Astrocyte (in vitro differentiated cells and primary cell): ENCODE measurements around the gene ALPP. TPM values are rescaled to one million over a fixed set of nuclear protein-coding genes. Genes with fewer than 3 reads are reported as not detected.

Source experiments
- DNase-seq: peaks from one replicate; pipeline ENCODE4 v3.0.0-alpha.2; 2010; ENCODE audit warnings: low read depth
- FAIRE-seq: peaks from 2 replicates; lab custom pipeline; 2011; peaks lifted over from hg19 to GRCh38; lab: Jason Lieb, UNC
- H2AFZ ChIP-seq: 2 replicates; pipeline ENCODE4 v1.6.0; 2012; ENCODE audit warnings: low read depth, low read length, inconsistent platforms
- H3K27ac ChIP-seq: 2 replicates; pipeline ENCODE4 v1.5.1; 2011; ENCODE audit warnings: low read depth, low read length, inconsistent platforms
- H3K27me3 ChIP-seq: 2 replicates; pipeline ENCODE4 v1.6.0; 2011; ENCODE audit warnings: low read length, inconsistent platforms; ENCODE audit not compliant: insufficient read depth
- H3K36me3 ChIP-seq: 2 replicates; pipeline ENCODE4 v1.5.1; 2011; ENCODE audit warnings: low read length, inconsistent platforms; ENCODE audit not compliant: insufficient read depth
- H3K4me1 ChIP-seq: 2 replicates; pipeline ENCODE4 v1.5.1; 2011; ENCODE audit warnings: low read length, inconsistent platforms; ENCODE audit not compliant: insufficient read depth
- H3K4me2 ChIP-seq: 2 replicates; pipeline ENCODE4 v1.6.0; 2012; ENCODE audit warnings: low read length, inconsistent platforms
- H3K4me3 ChIP-seq: 2 replicates; pipeline ENCODE4 v1.5.1; 2011; ENCODE audit warnings: low read depth, mild to moderate bottlenecking, low read length, inconsistent platforms; ENCODE audit not compliant: insufficient read depth
- H3K79me2 ChIP-seq: 2 replicates; pipeline ENCODE4 v1.6.0; 2012; ENCODE audit warnings: mild to moderate bottlenecking, low read length, inconsistent platforms; ENCODE audit not compliant: insufficient read depth
- H3K9ac ChIP-seq: 2 replicates; pipeline ENCODE4 v1.6.0; 2012; ENCODE audit warnings: mild to moderate bottlenecking, low read length, inconsistent platforms
- H3K9me3 ChIP-seq: 2 replicates; pipeline ENCODE4 v1.5.1; 2012; ENCODE audit warnings: low read depth, mild to moderate bottlenecking, low read length, inconsistent platforms; ENCODE audit not compliant: insufficient read depth
- H4K20me1 ChIP-seq: 2 replicates; pipeline ENCODE4 v1.6.0; 2012; ENCODE audit warnings: low read length, inconsistent platforms; ENCODE audit not compliant: insufficient read depth
- H3K27ac Mint-ChIP-seq: one replicate; pipeline ENCODE4 v1.8.0; 2021; ENCODE audit warnings: mild to moderate bottlenecking, mixed read lengths; ENCODE audit not compliant: unreplicated experiment
- H3K27me3 Mint-ChIP-seq: one replicate; pipeline ENCODE4 v1.8.0; 2021; ENCODE audit warnings: low read depth, mixed read lengths; ENCODE audit not compliant: unreplicated experiment
- H3K36me3 Mint-ChIP-seq: one replicate; pipeline ENCODE4 v1.8.0; 2021; ENCODE audit warnings: low read depth, mixed read lengths; ENCODE audit not compliant: unreplicated experiment
- H3K4me1 Mint-ChIP-seq: one replicate; pipeline ENCODE4 v1.8.0; 2021; ENCODE audit warnings: low read depth, mixed read lengths; ENCODE audit not compliant: unreplicated experiment
- H3K4me3 Mint-ChIP-seq: one replicate; pipeline ENCODE4 v1.8.0; 2021; ENCODE audit warnings: mild to moderate bottlenecking, moderate library complexity, mixed read lengths; ENCODE audit not compliant: unreplicated experiment
- H3K9me3 Mint-ChIP-seq: one replicate; pipeline ENCODE4 v1.8.0; 2021; ENCODE audit warnings: mild to moderate bottlenecking, mixed read lengths; ENCODE audit not compliant: unreplicated experiment
- CTCF ChIP-seq: IDR thresholded peaks from 2 replicates; pipeline ENCODE4 v1.5.1; 2011; ENCODE audit warnings: low read depth, mild to moderate bottlenecking, inconsistent platforms, low read length, moderate library complexity; ENCODE audit not compliant: insufficient read depth
- EZH2 ChIP-seq: IDR thresholded peaks from 2 replicates; pipeline ENCODE4 v1.6.1; 2012; ENCODE audit warnings: mild to moderate bottlenecking, low read length, inconsistent platforms; ENCODE audit not compliant: insufficient read depth
- total RNA-seq: library from RNA; stranded (reverse); gene quantifications from 2 replicates; pipeline ENCODE4 v1.2.1, GENCODE V29; 2021

The ALPP gene
- total RNA-seq, 1 donor from 2014 or later, result 0.32 TPM

DNA sequence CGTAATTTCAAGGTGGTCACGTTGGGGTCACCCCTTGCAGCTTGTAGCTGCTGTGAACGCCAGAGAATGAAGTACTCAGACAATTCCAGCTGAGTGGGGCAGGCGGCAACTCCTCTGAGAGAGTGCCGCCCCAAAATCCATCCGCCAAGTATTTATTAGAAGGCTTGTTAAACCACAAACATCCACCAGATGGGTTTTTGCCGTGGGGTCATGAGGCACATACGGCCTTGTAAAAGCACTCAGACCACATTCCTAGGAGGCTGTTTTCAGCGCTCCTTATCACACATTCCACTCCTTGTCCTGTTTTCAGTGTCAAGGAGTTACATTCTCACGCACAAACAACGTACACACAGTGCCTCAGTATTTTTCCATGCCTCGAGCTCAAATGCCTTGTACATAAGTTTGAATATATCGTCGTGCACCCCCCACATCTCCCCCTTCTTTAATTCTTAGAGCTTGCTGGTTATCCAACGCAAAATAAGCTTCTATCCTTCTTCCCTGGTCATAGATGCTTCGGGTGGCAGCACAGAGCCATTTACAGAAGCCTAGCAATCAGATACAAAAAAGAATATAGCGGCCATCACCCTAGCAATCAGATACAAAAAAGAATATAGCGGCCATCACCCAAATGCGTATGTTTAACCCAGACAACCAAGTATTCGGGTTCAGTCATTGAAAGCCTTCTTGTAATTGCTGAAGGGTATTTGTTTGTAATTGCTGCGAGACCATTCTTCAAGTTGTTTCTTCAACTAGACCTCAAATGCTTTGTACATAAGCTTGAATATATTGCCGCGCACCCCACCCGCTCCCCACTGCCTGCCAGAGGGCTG is 7.3 kb downstream of the ALPP start:
- peaks cover 50% of the 10 kb centered on the region for H3K27me3 ChIP-seq
- TF ChIP-seq CTCF (no peak), EZH2 (no peak)
- peak overlapping the region; percentile 36 for H3K27ac ChIP-seq
- peak overlapping the region; percentile 2 for H3K4me3 ChIP-seq
- peak overlapping the region; percentile 59 for H2AFZ ChIP-seq
- H3K36me3 Mint-ChIP-seq, result peaks cover 1% of the 10 kb centered on the region
- peak overlapping the region; percentile 54 for H3K9ac ChIP-seq
- peaks cover 39% of the 10 kb centered on the region for H3K4me1 ChIP-seq
- DNase-seq (peak; percentile 95), FAIRE-seq (no peak)
- H3K9me3 Mint-ChIP-seq, result peaks cover 12% of the 10 kb centered on the region
- H3K27ac Mint-ChIP-seq, result peak overlapping the region; percentile 80
- no peaks in the 10 kb centered on the region for H4K20me1 ChIP-seq
- H3K9me3 ChIP-seq, result no peaks in the 10 kb centered on the region
- peaks cover 30% of the 10 kb centered on the region for H3K27me3 Mint-ChIP-seq
- H3K36me3 ChIP-seq, result no peaks in the 10 kb centered on the region
- H3K4me3 Mint-ChIP-seq, result peak overlapping the region; percentile 74
- H3K4me1 Mint-ChIP-seq, result peaks cover 25% of the 10 kb centered on the region
- peak overlapping the region; percentile 67 for H3K4me2 ChIP-seq
- H3K79me2 ChIP-seq, result no peaks in the 10 kb centered on the region

DNA sequence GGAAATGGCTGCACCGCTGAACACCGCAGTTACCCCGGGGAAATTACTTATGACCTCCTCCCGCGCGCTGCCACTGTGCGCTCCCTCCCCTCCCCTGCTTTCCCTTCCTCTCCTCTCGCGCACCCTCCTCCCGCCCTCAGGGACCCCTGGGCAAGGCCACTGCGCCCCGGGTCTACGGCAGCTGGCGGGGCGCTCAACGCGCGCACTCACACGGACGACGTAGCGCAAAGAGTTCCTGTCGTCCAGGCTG is 7.9 kb downstream of the ALPP start:
- DNase-seq (no peak), FAIRE-seq (no peak)
- peak overlapping the region; percentile 36 for H3K27ac ChIP-seq
- H3K27me3 Mint-ChIP-seq, result peaks cover 32% of the 10 kb centered on the region
- H3K36me3 Mint-ChIP-seq, result peaks cover 1% of the 10 kb centered on the region
- no peaks in the 10 kb centered on the region for H4K20me1 ChIP-seq
- TF ChIP-seq CTCF (no peak), EZH2 (no peak)
- H3K4me1 ChIP-seq, result peaks cover 39% of the 10 kb centered on the region
- peak overlapping the region; percentile 54 for H3K9ac ChIP-seq
- peaks cover 27% of the 10 kb centered on the region for H3K4me1 Mint-ChIP-seq
- peak overlapping the region; percentile 59 for H2AFZ ChIP-seq
- no peaks in the 10 kb centered on the region for H3K79me2 ChIP-seq
- peak overlapping the region; percentile 67 for H3K4me2 ChIP-seq
- peak overlapping the region; percentile 80 for H3K27ac Mint-ChIP-seq
- H3K9me3 ChIP-seq, result no peaks in the 10 kb centered on the region
- H3K36me3 ChIP-seq, result no peaks in the 10 kb centered on the region
- H3K27me3 ChIP-seq, result peaks cover 51% of the 10 kb centered on the region
- peak overlapping the region; percentile 42 for H3K4me3 ChIP-seq
- H3K9me3 Mint-ChIP-seq, result peaks cover 12% of the 10 kb centered on the region
- peak overlapping the region; percentile 50 for H3K4me3 Mint-ChIP-seq

DNA sequence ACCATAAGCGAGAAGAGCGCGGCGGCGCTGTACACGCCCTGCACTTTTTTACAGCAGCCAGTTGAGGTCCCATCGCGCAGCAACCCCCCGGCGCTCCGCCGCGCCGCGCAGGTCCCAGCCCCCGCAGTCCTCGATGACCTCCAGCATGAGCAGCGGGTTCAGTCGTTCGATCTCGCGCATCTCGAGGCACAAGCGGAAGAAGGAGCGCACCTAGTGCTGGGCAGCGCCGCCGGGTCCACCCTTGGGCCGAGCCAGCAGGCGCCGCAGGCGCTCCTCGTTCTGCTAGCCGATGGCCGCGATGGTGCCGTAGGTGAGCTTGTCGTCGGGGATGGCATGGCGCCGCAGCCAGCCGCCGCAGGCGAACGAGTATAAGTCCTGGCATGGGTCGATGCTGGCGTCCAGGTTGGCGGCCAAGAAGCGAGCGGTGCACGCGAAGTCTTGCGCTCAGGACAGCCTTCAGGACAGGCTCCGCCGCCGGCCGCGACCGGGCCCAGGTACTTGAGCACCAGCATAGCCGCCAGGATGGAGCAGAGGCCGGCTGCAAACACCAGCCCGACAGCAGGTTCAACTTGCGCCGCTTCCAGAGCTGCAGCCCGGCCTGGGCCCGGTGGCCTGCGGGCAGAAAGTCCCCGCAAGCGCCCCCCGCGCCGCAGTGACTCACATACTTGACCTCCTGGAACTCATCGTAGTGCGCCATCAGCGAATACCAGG is 8.3 kb downstream of the ALPP start:
- H3K4me2 ChIP-seq, result peak overlapping the region; percentile 67
- H3K4me3 ChIP-seq, result peak overlapping the region; percentile 42
- no peaks in the 10 kb centered on the region for H4K20me1 ChIP-seq
- H2AFZ ChIP-seq, result peak overlapping the region; percentile 59
- H3K27ac ChIP-seq, result no peak overlapping the region
- peak overlapping the region; percentile 50 for H3K4me3 Mint-ChIP-seq
- peaks cover 12% of the 10 kb centered on the region for H3K9me3 Mint-ChIP-seq
- peaks cover 48% of the 10 kb centered on the region for H3K27me3 ChIP-seq
- peaks cover 39% of the 10 kb centered on the region for H3K4me1 ChIP-seq
- peak overlapping the region; percentile 54 for H3K9ac ChIP-seq
- no peak for FAIRE-seq
- H3K36me3 ChIP-seq, result no peaks in the 10 kb centered on the region
- TF ChIP-seq CTCF (no peak), EZH2 (peak; percentile 93)
- H3K27me3 Mint-ChIP-seq, result peaks cover 33% of the 10 kb centered on the region
- H3K4me1 Mint-ChIP-seq, result peaks cover 27% of the 10 kb centered on the region
- H3K9me3 ChIP-seq, result no peaks in the 10 kb centered on the region
- peaks cover 1% of the 10 kb centered on the region for H3K36me3 Mint-ChIP-seq
- no peak overlapping the region for H3K27ac Mint-ChIP-seq
- no peaks in the 10 kb centered on the region for H3K79me2 ChIP-seq
- peak; percentile 26 for DNase-seq
